Right renal pelvis (tissue), 4 donors: Measurements from ENCODE around the gene LMBRD2. TPM values are rescaled to one million over a fixed set of nuclear protein-coding genes. Genes with fewer than 3 reads are reported as not detected.

Experiments
- DNase-seq, 4 donors: peaks; one replicate each; pipeline ENCODE4 v3.0.0-alpha.2; 2013; ENCODE audit warnings: low read depth in 4 of 4, low spot score in 3 of 4, missing footprints in 1 of 4
- polyA plus RNA-seq, 4 donors: library from polyadenylated mRNA; unstranded; fragments of 120-200 nt; gene quantifications; one replicate each; pipeline ENCODE4 v1.2.1, GENCODE V29; 2013; ENCODE audit not compliant: insufficient read length in 4 of 4

Gene LMBRD2
- polyA plus RNA-seq, 4 donors = 18.4 to 23.3 (median 20.2) TPM

GRCh38 chr5:36055984-36056383, 95.7 kb downstream of the LMBRD2 start:
- no peak for DNase-seq

- no peak for DNase-seq
These were observed 97.0 kb downstream of the LMBRD2 start for GRCh38 chr5:36054647-36055046.

GRCh38 chr5:36052538-36052937, 99.1 kb downstream of the LMBRD2 start:
- DNase-seq = no peak

GRCh38 chr5:36049949-36050348, 101.7 kb downstream of the LMBRD2 start:
- DNase-seq = no peak

Other genes starting within 250 kb of the LMBRD2 start
- 1 to 10 TPM; 5.3 to 7.4 (median 6.6) TPM for gene CAPSL, start 213.3 kb downstream of the LMBRD2 start, polyA plus RNA-seq
- gene UGT3A1, start 160.5 kb downstream of the LMBRD2 start, polyA plus RNA-seq = 100 to 1,000 TPM in 3 of 4 donors, 10 to 100 TPM in 1; 84.7 to 141 (median 125) TPM
- 10 to 100 TPM; 11.2 to 18.7 (median 15.2) TPM for gene UGT3A2, start 85.0 kb downstream of the LMBRD2 start, polyA plus RNA-seq
- gene SKP2, start 224 bp upstream of the LMBRD2 start, polyA plus RNA-seq = 10 to 100 TPM; 42.6 to 46.3 (median 44.3) TPM
- 10 to 100 TPM; 44.6 to 60.8 (median 51.9) TPM for gene NADK2, start 90.0 kb upstream of the LMBRD2 start, polyA plus RNA-seq
- 10 to 100 TPM in 1 of 4 donors, 1 to 10 TPM in 3; 6.8 to 10.7 (median 8.5) TPM for gene RANBP3L, start 150.0 kb upstream of the LMBRD2 start, polyA plus RNA-seq